NT2/D1 (cell line): ENCODE data around the gene ADAM8.

Experiments
- YY1 ChIP-seq: IDR thresholded peaks from 2 replicates; pipeline ENCODE4 v1.6.1; 2011; ENCODE audit not compliant: insufficient read length, insufficient read depth
- ZNF274 ChIP-seq: IDR thresholded peaks from 2 replicates; pipeline ENCODE4 v1.6.1; 2011; ENCODE audit warnings: mild to moderate bottlenecking, low read depth, low read length

- TF ChIP-seq ZNF274 (no peak), YY1 (no peak)
Measured at GRCh38 chr10:133230387-133231195, 46.1 kb downstream of the ADAM8 start.
